Measurements from ENCODE around the gene COG7.
"Not testable (repeated sequence)": the region's sequence is repeated elsewhere in the genome, so short reads cannot be mapped to it uniquely, and the experiment has no call there.

Gene COG7

GRCh38 chr16:23409522-23409921, 43.5 kb downstream of the COG7 start:
- DNase-seq (ENCODE audit: low spot score), result no peak

GRCh38 chr16:23408823-23409298, 44.1 kb downstream of the COG7 start:
- peak; percentile 88 for DNase-seq (ENCODE audit: low spot score)

GRCh38 chr16:23408242-23408822, 44.7 kb downstream of the COG7 start:
- no peak for DNase-seq (ENCODE audit: low spot score)

GRCh38 chr16:23407436-23408127, 45.4 kb downstream of the COG7 start:
- DNase-seq (ENCODE audit: low spot score), result no peak

GRCh38 chr16:23406546-23407240, 46.3 kb downstream of the COG7 start:
- DNase-seq (ENCODE audit: low spot score), result no peak

GRCh38 chr16:23406024-23406423, 47.0 kb downstream of the COG7 start:
- no peak for DNase-seq (ENCODE audit: low spot score)

GRCh38 chr16:23403547-23403946, 49.4 kb downstream of the COG7 start:
- no peak for DNase-seq (ENCODE audit: low spot score)

- no peak for DNase-seq (ENCODE audit: low spot score)
Observed at GRCh38 chr16:23402100-23402499, 50.9 kb downstream of the COG7 start.

- no peak for DNase-seq (ENCODE audit: low spot score)
Observed at GRCh38 chr16:23401139-23401538, 51.9 kb downstream of the COG7 start.

GRCh38 chr16:23400447-23400846, 52.5 kb downstream of the COG7 start:
- not testable (repeated sequence) for DNase-seq (ENCODE audit: low spot score)

GRCh38 chr16:23398987-23399805, 53.8 kb downstream of the COG7 start:
- no peak for DNase-seq (ENCODE audit: low spot score)

- no peak for DNase-seq (ENCODE audit: low spot score)
Observed at GRCh38 chr16:23397464-23397863, 55.5 kb downstream of the COG7 start.

- no peak for DNase-seq (ENCODE audit: low spot score)
Observed at GRCh38 chr16:23395732-23396131, 57.3 kb downstream of the COG7 start.

GRCh38 chr16:23394141-23394831, 58.7 kb downstream of the COG7 start:
- DNase-seq (ENCODE audit: low spot score), result no peak

GRCh38 chr16:23392223-23392600, 60.8 kb downstream of the COG7 start:
- DNase-seq (ENCODE audit: low spot score), result no peak

- DNase-seq (ENCODE audit: low spot score), result no peak
Observed at GRCh38 chr16:23391381-23392222, 61.4 kb downstream of the COG7 start.

GRCh38 chr16:23389936-23390335, 63.1 kb downstream of the COG7 start:
- not testable (repeated sequence) for DNase-seq (ENCODE audit: low spot score)

- DNase-seq (ENCODE audit: low spot score), result no peak
Observed at GRCh38 chr16:23389201-23389600, 63.8 kb downstream of the COG7 start.

GRCh38 chr16:23388786-23389185, 64.2 kb downstream of the COG7 start:
- no peak for DNase-seq (ENCODE audit: low spot score)

GRCh38 chr16:23387666-23388065, 65.3 kb downstream of the COG7 start:
- no peak for DNase-seq (ENCODE audit: low spot score)

GRCh38 chr16:23385441-23385840, 67.5 kb downstream of the COG7 start:
- DNase-seq (ENCODE audit: low spot score), result no peak
